HG02870 (cell line): Measurements from ENCODE around the gene LIME1.
"Not testable (repeated sequence)": the region's sequence is repeated elsewhere in the genome, so short reads cannot be mapped to it uniquely, and the experiment has no call there.

Experiments used
- ATAC-seq: cut with Tn5 transposase; IDR thresholded peaks from one replicate; pipeline ENCODE4 v1.9.1; 2021; ENCODE audit warnings: mild to moderate bottlenecking, moderate library complexity; ENCODE audit not compliant: unreplicated experiment

LIME1 gene

DNA sequence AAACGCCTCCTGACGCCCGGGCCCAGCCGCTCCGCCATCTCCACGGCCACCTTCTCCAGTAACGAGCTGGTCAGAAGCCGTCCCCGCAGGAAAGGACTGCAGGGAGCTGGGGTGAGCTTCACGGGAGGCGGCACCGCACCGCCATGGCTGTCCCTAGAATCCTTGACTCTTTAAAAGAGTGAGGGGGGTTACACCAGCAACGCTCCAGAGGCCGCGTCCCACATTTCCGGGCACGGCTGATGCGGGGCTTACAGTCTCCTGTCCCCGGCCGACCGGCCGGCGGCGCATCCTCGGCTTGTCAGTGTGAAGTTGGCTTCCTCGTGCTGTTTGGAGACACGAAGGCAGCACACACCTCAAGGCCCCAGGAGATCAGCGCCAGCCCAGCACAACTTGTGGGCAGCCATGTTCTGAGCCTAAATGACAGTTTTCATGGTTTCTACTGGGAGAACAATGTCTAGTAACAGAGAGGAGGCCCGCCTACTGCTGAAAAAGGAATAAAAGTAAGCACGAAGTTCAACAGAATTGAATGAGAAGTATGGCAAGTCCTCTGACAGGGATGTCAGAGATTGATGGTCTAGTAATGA is 33.5 kb downstream of the LIME1 start:
- ATAC-seq, result no peak

DNA sequence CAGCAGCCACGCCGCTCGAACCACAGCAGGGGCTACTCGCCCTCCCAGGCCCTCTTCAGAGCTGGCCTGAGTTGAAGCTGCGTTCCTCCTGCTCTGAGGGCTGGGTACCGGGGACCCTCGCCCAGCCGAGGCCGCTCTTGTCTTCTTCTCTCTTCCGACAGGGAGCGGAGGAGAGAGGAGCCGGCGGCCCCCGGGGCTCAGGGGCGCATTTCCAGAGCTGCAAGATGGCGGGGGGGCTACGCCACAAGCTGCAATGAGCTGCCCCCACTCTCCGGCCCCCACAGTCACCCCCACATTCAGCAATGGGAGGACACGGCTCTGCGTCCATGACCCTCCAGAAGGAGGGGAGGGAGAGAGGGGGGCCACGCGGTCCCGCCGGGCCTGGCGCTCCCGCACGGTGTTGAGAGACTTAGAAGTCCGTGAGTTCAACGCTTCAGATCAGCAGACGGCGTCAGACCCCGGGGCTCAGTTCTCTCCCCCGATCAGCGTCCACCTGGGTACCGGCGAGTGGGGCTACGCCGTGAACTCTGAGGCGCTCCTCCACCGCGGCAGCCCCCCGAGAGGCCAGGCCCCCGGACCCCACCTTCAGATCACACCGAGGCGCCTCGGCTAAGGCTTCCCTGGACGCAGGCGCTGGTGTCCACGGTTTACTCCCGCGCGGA is 34.7 kb downstream of the LIME1 start:
- ATAC-seq, result no peak

DNA sequence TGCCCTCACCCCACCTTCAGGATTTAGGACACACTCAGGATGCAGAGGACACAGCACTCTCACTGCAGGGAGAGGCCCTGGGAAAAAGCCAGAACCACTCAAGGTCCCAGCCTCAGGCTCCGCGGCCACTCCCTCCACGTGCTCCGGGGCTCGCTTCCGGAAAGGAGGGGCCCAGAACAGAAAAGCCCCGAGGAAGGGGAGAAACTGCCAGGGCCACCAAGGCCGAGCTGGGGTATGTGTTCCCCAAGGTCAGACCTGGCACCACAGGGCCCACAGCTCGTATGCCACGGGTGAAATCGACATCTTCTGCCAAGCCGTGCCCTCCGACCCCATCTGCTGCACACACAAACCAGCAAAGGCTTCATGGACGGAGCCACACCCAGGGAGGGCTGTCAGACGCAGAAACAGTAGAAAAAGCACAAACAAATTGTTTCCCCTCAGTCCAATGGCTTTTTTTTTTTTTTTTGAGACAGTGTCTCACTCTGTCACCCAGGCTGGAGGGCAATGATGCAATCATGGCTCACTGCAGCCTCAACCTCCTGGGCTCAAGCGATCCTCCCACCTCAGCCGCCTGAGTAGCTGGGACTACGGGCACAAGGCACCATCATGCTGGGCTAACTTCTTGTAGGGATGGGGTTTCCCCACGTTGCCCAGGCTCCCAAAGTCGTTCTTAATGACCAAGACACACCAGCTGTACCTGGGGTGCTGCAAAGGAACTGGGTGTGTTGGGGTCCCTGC is 36.5 kb downstream of the LIME1 start:
- ATAC-seq, result no peak

DNA sequence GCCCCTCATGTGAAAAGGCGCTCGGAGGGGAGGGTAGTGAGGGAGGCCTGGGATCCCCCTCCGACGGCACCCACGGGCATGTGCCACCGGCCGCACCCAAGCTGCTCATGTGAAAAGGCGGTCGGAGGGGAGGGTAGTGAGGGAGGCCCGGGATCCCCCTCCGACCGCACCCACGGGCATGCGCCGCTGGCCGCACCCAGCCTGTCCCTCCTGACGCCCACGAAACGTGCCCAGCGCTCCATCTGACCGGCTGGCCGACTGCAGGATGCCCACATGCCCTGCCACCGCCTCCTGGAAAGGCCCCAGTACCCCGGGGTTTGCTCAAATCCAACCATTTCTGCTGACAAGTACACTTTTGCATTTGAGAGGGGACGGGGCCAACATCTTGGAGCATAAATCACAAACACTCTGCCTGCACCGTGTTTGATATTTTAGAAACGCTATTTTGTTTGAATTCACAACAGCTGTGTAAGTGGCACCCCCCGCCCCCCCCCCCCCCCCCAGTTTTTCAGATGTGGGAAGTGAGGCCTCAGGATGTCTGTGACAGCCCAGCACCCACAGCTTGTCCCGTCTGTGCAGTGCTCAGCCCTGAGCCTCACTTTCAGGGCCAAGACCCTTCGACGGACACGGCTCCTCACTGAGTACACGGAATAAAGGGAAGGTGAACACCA is 37.2 kb downstream of the LIME1 start:
- no peak for ATAC-seq

DNA sequence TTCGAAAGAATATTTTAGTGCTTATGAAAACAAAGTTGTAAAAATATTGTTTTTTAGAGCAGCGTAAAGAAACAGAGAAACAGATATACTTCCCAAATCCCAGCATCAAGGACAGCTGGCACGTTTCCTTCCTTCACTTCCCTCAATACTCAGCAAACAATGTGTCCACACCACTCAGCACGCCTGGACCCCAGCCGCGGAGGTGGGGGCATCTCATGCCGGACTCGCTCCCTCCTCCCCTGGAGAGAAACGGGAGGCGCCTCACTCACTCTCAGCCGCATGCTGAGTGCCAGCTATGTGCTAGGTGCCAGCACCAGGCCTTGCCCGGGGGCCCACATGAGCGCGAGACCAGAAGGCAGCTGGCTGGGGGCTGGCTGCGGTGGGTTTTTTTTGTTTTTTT is 37.8 kb downstream of the LIME1 start:
- no peak for ATAC-seq

DNA sequence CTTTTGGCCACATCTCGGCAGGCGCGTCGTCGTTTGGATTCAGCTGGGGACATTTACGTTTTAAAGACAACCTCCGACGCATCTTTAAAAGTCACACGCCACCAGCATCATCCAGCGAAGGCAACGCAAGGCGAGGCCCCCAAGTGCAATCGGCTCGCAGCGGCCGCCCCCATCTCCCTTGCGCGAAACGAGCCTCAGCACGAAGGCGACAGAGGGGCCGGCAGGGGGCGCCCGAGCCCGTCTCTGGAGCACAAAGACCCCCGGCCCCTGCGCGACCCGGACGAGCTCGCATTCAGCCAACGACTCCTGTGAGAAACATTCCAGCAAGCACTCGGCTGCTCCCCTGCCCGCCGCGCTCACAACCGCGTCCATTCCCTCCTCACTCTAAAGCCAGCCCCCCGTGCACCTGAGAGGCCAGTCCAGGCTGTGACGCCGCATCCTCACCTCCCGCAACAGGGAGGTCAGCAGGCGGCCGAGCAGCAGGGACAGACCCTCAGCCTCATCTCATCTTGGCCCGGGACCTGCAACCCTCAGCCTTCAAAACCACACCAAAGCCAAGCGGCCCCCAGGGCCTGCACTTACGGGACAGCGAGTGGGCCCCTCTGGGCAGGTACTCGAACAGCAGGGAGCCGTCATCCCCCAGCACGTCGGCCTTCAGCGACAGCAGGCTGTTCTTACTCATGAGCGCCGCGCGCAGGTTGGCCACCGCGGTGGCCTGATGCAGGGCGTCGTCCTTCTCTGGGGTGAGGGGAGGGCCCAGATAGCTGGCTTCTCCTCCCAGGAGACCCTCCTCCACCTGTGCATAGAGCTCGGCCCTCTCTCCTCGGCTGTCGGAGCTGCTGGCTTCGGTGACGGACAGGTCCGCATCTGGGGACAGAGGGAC is 38.9 kb downstream of the LIME1 start:
- ATAC-seq, result no peak

DNA sequence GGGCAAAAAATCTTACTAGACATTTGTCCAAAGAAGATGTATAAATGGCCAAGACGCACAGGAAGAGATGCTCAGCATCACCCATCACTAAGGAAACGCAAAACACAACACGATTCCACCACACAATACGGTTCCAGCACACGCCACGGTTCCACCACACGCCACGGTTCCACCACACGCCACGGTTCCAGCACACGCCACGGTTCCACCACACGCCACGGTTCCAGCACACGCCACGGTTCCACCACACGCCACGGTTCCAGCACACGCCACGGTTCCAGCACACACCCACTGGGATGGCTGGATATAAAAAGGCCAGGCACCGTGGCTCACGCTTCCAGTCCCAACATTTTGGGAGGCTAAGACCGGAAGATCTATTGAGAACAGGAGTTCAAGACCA is 40.4 kb downstream of the LIME1 start:
- ATAC-seq, result not testable (repeated sequence)

DNA sequence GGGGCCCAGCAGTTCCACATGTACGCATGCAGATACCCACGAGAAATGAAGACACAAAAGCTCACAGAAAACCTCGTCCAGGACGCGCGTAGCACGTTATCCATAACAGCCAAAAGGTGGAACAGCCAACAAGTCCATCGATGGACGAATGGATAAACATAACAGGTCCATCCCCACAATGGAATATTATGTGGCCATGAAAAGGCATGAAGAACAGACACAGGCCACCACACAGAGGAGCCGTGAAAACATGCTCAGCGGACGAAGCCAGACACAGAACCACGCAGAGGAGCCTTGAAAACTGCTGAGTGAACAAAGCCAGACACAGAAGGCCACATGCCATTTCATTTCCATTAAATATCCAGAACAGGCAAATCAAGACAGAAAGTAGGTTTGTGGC is 41.1 kb downstream of the LIME1 start:
- no peak for ATAC-seq

DNA sequence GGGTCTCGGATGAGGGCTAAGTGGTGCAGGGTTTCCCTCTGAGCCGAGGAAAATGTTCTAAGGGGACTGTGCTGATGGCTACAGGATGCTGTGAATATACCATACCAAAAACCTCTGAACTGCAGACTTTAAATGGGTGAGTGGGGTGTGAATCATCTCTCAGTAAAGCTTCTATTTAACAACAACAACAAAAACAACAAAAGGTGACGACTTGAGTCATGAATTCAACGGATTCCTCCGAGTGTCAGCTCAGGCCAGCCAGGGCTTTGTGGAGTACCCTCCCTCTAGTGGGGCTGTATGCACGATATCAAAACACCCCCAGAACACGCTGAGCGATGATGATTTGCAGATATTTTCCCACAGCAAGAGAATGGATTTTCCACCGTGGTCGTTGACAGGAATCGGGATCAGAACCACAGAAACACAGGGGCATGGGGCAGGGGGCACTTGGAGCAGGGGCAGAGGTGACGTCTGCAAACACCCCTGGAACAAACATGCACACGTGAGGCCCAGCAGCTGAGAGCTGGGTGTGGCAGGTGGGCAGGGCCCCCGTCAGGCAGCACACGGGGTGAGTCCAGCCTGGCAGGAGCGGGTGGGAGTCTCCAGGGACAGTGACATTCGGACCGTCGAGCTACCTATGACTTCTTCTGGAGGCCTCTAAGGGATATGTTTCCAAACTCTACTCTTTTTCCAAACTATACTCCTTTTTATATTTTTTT is 41.7 kb downstream of the LIME1 start:
- no peak for ATAC-seq

DNA sequence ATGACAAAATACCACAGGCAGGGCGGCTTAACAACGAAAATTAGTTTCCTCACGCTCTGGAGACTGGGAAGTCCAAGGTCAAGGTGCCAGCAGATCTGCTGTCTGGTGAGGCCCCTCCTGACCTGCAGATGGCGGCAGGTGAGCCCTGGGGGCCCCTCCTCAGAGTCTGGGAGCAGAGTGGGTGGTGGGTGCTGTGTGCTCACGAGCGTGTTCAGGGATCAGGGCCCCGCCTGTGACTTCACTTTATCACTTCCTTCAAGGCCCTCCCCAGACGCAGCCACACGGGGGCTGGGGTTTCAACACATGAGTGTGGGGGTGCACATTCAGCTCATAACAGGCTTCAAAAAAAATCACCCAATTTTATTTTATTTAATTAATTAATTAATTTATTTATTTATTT is 42.4 kb downstream of the LIME1 start:
- ATAC-seq, result no peak

DNA sequence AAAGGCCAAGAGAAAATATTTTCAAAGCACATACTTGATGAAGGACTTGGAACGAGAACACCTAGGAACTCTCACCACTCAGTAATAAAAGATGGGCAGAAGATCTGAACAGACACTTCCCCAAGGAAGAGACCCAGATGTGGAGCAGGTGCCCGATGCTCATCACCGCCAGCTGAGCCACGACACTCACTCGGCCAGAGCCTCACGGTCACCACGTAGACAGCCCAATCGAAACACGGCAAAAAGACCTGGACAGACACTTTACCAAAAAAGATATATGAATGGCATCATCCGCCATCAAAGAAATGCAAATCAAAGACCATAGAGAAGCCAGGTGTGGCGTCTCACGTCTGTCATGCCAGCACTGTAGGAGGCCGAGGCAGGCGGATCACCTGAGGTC is 44.7 kb downstream of the LIME1 start:
- no peak for ATAC-seq

DNA sequence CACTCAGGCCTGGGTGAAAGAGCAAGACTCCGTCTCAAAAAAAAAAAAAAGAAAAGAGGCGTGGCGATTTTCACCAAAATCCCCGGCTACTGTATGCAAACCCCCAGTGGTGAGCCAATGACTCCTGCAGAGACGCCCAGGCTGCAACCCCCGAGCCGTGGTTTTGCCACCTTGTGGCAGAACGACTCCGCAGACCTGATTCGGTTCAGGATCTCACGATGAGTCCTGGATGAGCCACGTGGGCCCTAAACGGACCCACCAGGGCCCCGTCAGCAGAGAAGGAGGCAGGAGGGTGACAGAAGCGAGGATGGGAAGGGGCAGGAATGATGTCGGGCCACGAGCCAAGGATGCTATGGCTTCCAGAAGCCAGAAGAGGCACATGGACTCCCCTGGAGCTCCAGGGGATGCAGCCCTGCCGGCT is 45.6 kb downstream of the LIME1 start:
- no peak for ATAC-seq

DNA sequence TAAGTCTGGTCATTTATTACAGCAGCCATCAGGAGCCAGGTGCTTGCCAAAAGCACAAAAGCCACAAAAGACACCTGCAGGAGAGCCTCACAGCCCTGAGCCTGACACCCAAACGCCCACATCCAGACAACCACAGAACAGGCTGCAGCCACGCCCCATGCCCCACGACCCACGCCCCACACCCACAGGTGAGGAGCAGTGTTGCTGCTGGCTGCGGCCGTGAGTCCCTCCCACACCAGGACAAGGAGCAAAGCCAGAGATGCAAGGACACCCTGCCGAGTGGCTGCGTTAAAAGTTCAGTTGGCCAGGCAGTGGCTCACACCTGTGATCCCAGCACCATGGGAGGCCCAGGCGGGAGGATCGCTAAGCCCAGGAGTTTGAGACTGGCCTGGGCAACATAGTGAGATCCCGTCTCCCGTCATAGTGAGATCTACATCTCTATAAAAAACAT is 46.1 kb downstream of the LIME1 start:
- no peak for ATAC-seq

DNA sequence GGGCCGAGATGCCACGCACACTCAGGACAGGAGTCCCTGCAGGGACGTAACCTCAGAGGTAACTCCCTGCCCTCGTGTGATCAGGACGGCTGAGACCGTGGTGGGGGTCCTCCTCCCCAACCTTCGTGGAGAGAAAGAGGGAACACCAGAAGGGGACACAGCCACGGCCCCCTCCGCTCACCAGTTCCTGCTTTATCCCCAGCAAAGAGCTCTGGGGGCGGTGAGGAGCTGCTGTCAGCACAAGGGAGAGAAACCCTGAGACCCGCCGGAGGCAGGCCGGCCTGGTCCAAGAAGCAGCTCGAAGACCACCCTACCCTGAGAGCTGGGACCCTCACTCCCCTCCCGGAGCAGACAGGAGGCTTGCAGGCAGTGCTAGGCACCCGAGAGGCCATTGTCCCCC is 47.5 kb downstream of the LIME1 start:
- no peak for ATAC-seq

DNA sequence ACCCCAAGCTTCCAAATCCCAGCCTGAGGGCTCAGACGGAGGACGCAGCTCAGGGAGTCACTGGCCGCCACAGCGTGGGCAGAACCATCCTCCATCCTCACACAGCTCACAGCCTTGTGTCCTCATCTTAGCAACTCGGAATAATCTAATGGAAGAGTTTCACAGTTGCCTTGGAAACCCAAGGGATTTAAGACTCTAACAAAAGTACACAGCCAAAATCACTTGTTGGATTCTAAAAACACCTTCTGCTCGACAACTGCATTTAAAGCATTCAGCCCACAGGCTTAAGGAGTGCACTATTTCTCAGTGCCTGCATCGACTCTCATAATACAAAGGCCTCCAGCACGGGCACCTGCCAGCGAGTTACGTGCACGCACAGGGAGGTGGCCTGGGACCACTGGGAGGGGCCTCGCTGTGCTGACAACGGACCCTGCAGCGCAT is 49.2 kb downstream of the LIME1 start:
- no peak for ATAC-seq

DNA sequence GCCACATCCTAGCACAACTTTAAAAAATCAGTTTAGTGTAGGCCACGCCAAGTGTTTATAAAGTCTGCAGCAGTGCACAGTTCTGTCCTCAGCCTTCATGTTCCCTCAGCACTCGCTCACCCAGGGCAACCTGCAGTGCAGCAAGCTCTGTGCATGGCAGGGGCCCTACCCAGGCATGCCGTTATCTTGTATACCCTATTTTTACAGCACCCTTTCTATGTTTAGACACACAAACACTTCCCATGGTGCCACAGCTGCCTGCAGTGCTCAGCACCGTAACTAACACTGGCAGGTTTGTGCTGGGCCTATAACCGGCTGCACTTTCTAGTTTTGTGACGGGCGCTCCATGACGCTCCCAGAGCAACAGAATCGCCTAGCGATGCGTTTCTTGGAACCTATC is 50.8 kb downstream of the LIME1 start:
- no peak for ATAC-seq

DNA sequence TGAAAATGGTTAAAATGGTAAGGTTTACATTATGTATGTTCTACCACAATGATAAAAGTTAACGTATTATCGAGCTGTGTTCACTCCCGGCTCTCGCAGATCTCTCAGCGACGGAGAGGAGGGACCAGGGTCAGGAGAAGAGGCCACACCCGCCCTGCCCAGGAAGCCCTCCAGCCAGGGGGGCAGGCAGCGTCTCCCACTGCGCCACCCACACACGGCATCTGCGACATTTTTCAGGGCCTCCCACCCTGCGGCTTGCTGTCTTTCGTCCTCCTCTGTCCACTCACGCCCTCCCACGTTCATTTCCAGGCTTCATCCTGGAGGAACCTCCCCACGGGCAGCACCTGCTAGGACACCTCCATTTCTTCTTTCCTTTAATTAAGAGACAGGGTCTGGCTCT is 51.3 kb downstream of the LIME1 start:
- ATAC-seq, result no peak
